HG02759 (cell line): ENCODE results near the gene ASH1L.
"Not testable (repeated sequence)": the region's sequence is repeated elsewhere in the genome, so short reads cannot be mapped to it uniquely, and the experiment has no call there.

ENCODE experiments used
- ATAC-seq: cut with Tn5 transposase; IDR thresholded peaks from one replicate; pipeline ENCODE4 v1.9.1; 2021; ENCODE audit warnings: mild to moderate bottlenecking, moderate library complexity; ENCODE audit not compliant: unreplicated experiment

The ASH1L gene

GRCh38 chr1:155309423-155310021 is 253.1 kb downstream of the ASH1L start:
- no peak for ATAC-seq

- ATAC-seq = peak; percentile 96
These were observed 253.8 kb downstream of the ASH1L start, which contains the start of gene FDPS for GRCh38 chr1:155308493-155309422. Gene FDPS (plus strand): TSS chr1:155308866. CDS start chr1:155309790, 924 bp downstream.

- ATAC-seq = no peak
These were observed 255.3 kb downstream of the ASH1L start for GRCh38 chr1:155307247-155307740.

- ATAC-seq = no peak
These were observed 256.7 kb downstream of the ASH1L start for GRCh38 chr1:155305881-155306391.

GRCh38 chr1:155304558-155305063 is 258.0 kb downstream of the ASH1L start:
- ATAC-seq = no peak

- ATAC-seq = no peak
These were observed 261.2 kb downstream of the ASH1L start, which contains the start of gene PKLR for GRCh38 chr1:155301342-155301841. Gene PKLR (minus strand): TSS chr1:155301438. CDS start chr1:155301395, 43 bp downstream.

GRCh38 chr1:155300553-155301329 is 261.9 kb downstream of the ASH1L start:
- no peak for ATAC-seq

- ATAC-seq = no peak
These were observed 262.6 kb downstream of the ASH1L start for GRCh38 chr1:155300024-155300423.

- ATAC-seq = no peak
These were observed 265.2 kb downstream of the ASH1L start for GRCh38 chr1:155297384-155297783.

GRCh38 chr1:155296661-155297060 is 265.9 kb downstream of the ASH1L start:
- no peak for ATAC-seq

GRCh38 chr1:155295942-155296267 is 266.7 kb downstream of the ASH1L start:
- no peak for ATAC-seq

GRCh38 chr1:155295183-155295941 is 267.2 kb downstream of the ASH1L start:
- no peak for ATAC-seq

- ATAC-seq = no peak
These were observed 268.0 kb downstream of the ASH1L start for GRCh38 chr1:155294520-155295182.

- ATAC-seq = no peak
These were observed 269.4 kb downstream of the ASH1L start for GRCh38 chr1:155293086-155293749.

GRCh38 chr1:155291006-155291405 is 271.6 kb downstream of the ASH1L start:
- ATAC-seq = not testable (repeated sequence)

- no peak for ATAC-seq
These were observed 274.5 kb downstream of the ASH1L start for GRCh38 chr1:155287987-155288543.

- ATAC-seq = no peak
These were observed 276.1 kb downstream of the ASH1L start for GRCh38 chr1:155286544-155286943.

- ATAC-seq = no peak
These were observed 277.0 kb downstream of the ASH1L start for GRCh38 chr1:155285631-155286044.
